Cardiac muscle cell (in vitro differentiated cells and primary cell): Measurements from ENCODE around the gene MTHFD2. TPM values are rescaled to one million over a fixed set of nuclear protein-coding genes. Genes with fewer than 3 reads are reported as not detected.

ENCODE experiments used
- DNase-seq, 2 donors: peaks; one replicate each; pipeline versions ENCODE4 v3.0.0 to v3.0.0-alpha.2; 2010 to 2017; ENCODE audit warnings: low read depth in 1 of 2, low spot score in 1 of 2
- H3K27ac ChIP-seq: fragments of 200-600 bp; sonication (generic); 2 replicates; pipeline ENCODE4 v1.5.1; 2016
- H3K27me3 ChIP-seq: fragments of 200-600 bp; sonication (generic); 2 replicates; pipeline ENCODE4 v1.6.0; 2016; ENCODE audit warnings: control low read depth
- H3K36me3 ChIP-seq: fragments of 200-600 bp; sonication (generic); 2 replicates; pipeline ENCODE4 v1.5.1; 2016; ENCODE audit warnings: control low read depth
- H3K4me1 ChIP-seq: fragments of 200-600 bp; sonication (generic); 2 replicates; pipeline ENCODE4 v1.8.1; 2017; ENCODE audit warnings: low read depth, mild to moderate bottlenecking, mixed run types
- H3K4me3 ChIP-seq: fragments of 200-600 bp; sonication (generic); 2 replicates; pipeline ENCODE4 v1.5.1; 2016; ENCODE audit warnings: mild to moderate bottlenecking
- H3K9me3 ChIP-seq: fragments of 200-600 bp; sonication (generic); 2 replicates; pipeline ENCODE4 v1.5.1; 2017; ENCODE audit warnings: low read depth, mild to moderate bottlenecking, control low read depth
- polyA plus RNA-seq: library from polyadenylated mRNA; unstranded; fragments of >200 nt; fragmentation: Nextera tagmentation; extraction: Ambion mirVana; gene quantifications from 2 replicates; pipeline ENCODE4 v1.2.1, GENCODE V29; 2016
- total RNA-seq: library from RNA; depleted of rRNA; stranded (reverse); fragments of >200 nt; gene quantifications from 2 replicates; pipeline ENCODE4 v1.2.3, GENCODE V29; 2016
- TF ChIP-seq, protein P1 (sequence below): IDR thresholded peaks from 2 replicates; pipeline ENCODE4 v1.5.1; 2012; ENCODE audit warnings: low read depth, mild to moderate bottlenecking, low read length

MTHFD2 gene
- total and polyA plus RNA-seq, 2 experiments from 2014 or later = 15.6 to 21.1 TPM

- Histone ChIP-seq H3K9me3 (no peaks in the 10 kb centered on the region), H3K4me1 (no peaks in the 10 kb centered on the region), H3K4me3 (no peak overlapping the region), H3K27ac (no peak overlapping the region), H3K36me3 (no peaks in the 10 kb centered on the region), H3K27me3 (no peaks in the 10 kb centered on the region)
- DNase-seq = peak in 1 of 2 donors; percentile 63
- TF ChIP-seq, protein P1, sequence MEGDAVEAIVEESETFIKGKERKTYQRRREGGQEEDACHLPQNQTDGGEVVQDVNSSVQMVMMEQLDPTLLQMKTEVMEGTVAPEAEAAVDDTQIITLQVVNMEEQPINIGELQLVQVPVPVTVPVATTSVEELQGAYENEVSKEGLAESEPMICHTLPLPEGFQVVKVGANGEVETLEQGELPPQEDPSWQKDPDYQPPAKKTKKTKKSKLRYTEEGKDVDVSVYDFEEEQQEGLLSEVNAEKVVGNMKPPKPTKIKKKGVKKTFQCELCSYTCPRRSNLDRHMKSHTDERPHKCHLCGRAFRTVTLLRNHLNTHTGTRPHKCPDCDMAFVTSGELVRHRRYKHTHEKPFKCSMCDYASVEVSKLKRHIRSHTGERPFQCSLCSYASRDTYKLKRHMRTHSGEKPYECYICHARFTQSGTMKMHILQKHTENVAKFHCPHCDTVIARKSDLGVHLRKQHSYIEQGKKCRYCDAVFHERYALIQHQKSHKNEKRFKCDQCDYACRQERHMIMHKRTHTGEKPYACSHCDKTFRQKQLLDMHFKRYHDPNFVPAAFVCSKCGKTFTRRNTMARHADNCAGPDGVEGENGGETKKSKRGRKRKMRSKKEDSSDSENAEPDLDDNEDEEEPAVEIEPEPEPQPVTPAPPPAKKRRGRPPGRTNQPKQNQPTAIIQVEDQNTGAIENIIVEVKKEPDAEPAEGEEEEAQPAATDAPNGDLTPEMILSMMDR = no peak
These were observed 10.3 kb upstream of the MTHFD2 start for GRCh38 chr2:74188018-74188601.

DNA sequence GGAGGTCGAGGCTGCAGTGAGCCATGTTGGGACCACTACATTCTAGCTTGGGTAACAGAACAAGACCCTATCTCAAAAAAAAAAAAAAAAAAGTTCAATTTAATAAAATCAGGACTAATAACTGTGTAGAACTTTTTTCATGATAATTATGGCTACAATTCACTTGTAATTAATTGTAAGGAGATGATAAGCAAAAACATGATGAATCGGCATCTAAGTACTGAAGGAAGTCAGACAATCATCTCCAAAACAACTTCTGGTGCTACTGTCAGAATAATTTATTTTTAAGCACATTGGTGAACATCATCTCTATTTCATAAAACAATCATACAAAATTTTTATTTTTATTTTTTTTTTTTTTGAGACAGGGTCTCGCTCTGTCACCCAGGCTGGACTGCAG, 9.7 kb upstream of the MTHFD2 start:
- DNase-seq = no peak
- Histone ChIP-seq H3K27me3 (no peaks in the 10 kb centered on the region), H3K36me3 (no peaks in the 10 kb centered on the region), H3K4me3 (no peak overlapping the region), H3K9me3 (no peaks in the 10 kb centered on the region), H3K27ac (no peak overlapping the region), H3K4me1 (no peaks in the 10 kb centered on the region)
- TF ChIP-seq, protein P1 = no peak

GRCh38 chr2:74191596-74192380, 6.6 kb upstream of the MTHFD2 start:
- Histone ChIP-seq H3K9me3 (no peaks in the 10 kb centered on the region), H3K27ac (no peak overlapping the region), H3K36me3 (no peaks in the 10 kb centered on the region), H3K4me1 (no peaks in the 10 kb centered on the region), H3K4me3 (no peak overlapping the region), H3K27me3 (no peaks in the 10 kb centered on the region)
- TF ChIP-seq, protein P1 = no peak
- no peak for DNase-seq

DNA sequence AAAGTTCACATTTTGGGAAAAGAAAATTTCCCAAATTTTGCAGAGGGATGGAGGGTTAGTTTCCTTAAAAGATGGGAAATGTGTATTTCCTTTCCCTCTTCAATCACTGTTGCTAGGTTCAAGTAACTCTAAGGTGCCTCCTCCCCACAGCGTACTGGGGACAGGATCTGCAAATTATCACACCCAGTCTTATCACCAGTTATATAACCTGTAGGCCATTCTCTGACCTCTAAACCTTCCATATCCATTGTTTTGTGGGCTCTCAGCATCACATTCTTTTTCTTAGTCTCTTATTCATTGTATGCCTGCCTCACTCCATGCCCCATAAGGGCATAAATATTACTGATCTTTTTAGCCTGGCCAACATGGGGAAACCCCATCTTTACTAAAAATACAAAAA, 3.6 kb upstream of the MTHFD2 start:
- H3K4me1 ChIP-seq = peaks cover 1% of the 10 kb centered on the region
- TF ChIP-seq, protein P1 = no peak
- no peak overlapping the region for H3K27ac ChIP-seq
- no peak for DNase-seq
- no peaks in the 10 kb centered on the region for H3K9me3 ChIP-seq
- H3K36me3 ChIP-seq = no peaks in the 10 kb centered on the region
- no peak overlapping the region for H3K4me3 ChIP-seq
- H3K27me3 ChIP-seq = no peaks in the 10 kb centered on the region

GRCh38 chr2:74197049-74197448, 1.4 kb upstream of the MTHFD2 start:
- no peak for DNase-seq
- H3K4me1 ChIP-seq = peaks cover 6% of the 10 kb centered on the region
- no peak overlapping the region for H3K4me3 ChIP-seq
- no peak overlapping the region for H3K27ac ChIP-seq
- no peaks in the 10 kb centered on the region for H3K27me3 ChIP-seq
- H3K36me3 ChIP-seq = no peaks in the 10 kb centered on the region
- H3K9me3 ChIP-seq = no peaks in the 10 kb centered on the region
- TF ChIP-seq, protein P1 = no peak
